Activated gamma-delta T cell treated with Interleukin-2 at 50 U/mL for 16 hours (primary cell): ENCODE data around the gene PAFAH1B2.

Source experiments
- DNase-seq: peaks from one replicate; pipeline ENCODE4 v3.0.0-alpha.2; 2020

Gene PAFAH1B2

DNA sequence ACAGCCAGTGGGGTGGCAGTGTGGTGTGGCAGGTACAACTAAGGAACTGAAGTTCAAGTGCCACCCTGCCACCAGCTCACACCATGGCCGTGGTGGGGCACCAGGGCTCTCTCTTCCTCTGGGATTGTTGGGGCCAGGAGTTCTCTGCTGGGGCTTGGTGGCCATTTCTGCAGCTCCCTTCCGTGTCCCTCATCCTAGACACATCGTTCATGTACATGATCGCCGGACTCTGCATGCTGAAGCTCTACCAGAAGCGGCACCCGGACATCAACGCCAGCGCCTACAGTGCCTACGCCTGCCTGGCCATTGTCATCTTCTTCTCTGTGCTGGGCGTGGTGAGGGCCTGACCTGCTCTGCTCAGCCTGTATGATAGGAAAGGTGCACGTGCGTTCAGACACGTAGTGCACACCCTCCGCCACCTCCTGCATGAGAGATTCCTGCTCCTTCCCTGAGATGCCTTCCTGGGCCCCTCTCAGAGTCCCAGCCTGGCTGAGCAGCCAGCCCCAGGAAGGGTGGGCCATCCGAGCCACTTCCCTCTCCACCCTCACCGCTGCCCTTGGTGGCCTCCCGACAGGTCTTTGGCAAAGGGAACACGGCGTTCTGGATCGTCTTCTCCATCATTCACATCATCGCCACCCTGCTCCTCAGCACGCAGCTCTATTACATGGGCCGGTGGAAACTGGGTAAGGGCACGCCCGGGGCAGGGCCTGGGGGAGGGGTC, 47.8 kb downstream of the PAFAH1B2 start:
- no peak for DNase-seq

DNA sequence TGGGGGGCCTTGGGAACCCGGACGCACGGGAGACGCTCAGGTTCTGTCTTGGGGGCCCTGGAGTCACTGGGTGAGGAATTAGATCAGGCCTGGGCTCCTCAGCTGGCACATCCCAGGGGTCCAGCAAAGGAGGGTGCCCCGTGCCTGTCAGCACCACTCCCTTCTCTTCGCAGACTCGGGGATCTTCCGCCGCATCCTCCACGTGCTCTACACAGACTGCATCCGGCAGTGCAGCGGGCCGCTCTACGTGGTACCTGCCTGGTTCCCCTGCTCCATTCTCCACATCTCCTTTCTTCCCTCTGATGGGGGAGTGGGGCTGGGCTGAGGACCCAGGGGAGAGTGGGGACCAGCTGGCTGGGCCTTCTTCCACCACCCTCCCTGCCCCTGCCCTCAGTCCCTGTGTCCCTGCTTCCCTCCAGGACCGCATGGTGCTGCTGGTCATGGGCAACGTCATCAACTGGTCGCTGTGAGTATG, 48.4 kb downstream of the PAFAH1B2 start:
- no peak for DNase-seq

DNA sequence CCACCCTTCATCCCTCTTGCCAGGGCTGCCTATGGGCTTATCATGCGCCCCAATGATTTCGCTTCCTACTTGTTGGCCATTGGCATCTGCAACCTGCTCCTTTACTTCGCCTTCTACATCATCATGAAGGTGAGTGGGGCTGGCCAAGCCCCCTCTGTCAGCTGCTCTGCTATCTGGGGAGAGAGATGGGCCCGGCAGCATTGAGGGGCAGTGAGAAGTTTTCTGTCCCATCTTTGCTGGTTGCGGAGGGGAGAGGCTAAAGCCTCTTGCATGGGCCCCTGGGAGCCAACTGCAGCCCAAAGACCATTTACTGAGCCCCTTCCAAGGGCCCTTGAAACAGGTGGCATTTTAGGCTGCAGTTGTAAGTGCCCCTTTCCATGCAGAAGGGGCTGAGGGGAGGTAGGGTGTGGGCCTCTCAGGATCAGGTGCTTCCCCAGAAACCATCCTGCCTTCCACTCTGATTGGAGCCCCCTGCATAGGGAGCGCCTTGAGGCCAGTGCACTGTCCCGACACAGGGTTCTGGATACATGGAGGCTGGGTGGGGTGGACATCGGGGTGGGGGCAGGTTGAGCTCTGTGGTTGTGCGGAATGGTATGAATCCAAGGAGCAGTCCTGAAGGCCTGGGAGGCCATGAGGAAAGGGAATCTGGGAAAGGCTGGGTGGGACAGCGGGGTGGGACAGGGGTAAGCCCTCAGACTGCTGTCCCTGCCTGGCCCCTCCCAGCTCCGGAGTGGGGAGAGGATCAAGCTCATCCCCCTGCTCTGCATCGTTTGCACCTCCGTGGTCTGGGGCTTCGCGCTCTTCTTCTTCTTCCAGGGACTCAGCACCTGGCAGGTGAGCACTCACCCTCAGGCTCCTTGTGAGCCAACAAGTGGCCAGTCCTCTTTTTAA, 49.3 kb downstream of the PAFAH1B2 start:
- no peak for DNase-seq

DNA sequence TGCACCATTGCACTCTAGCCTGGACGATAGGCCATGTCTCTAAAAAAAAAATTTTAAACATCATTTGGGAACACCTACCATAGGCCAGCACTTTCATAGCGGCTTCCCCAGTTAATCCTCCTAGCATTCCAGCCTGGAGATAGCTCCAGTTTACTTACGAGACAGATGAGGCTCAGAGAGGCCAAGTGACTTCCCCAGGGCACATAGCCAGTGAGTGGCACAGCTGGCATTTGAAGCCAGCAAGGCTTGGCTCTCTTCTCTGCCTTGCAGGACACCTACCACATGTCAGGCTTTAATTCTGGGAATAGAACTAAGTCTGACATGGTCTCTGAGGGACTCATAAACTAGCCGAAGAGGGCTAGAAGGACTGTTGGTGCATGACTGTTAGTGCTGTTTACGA, 50.2 kb downstream of the PAFAH1B2 start:
- DNase-seq: no peak

DNA sequence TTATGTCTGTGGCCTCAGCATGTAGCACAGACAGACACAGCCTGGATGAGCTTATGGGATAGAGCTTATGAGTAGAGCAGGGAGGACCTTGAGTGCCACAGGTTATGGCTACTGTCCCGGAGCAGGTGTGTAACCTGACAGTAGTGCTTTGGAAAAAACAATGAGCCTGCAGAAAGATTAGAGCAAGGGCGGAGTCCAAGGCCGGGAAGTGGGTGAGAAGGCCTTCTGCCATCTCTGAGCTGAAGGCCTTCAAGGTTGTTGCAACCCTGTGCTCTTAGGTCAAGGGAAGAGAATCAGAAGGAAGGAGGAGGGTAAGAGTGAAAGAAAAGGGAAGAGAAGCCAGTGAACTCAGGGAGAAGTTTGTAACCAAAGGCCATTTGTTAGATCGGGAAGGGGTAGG, 51.2 kb downstream of the PAFAH1B2 start:
- DNase-seq: no peak

DNA sequence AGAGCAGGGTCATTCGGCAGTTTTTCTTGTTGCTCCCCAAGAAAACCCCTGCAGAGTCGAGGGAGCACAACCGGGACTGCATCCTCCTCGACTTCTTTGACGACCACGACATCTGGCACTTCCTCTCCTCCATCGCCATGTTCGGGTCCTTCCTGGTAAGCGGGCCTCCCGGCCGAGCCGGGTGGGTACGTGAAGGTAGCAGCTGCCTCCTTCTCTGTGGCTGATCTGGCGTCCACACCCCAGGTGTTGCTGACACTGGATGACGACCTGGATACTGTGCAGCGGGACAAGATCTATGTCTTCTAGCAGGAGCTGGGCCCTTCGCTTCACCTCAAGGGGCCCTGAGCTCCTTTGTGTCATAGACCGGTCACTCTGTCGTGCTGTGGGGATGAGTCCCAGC, 51.7 kb downstream of the PAFAH1B2 start:
- no peak for DNase-seq

DNA sequence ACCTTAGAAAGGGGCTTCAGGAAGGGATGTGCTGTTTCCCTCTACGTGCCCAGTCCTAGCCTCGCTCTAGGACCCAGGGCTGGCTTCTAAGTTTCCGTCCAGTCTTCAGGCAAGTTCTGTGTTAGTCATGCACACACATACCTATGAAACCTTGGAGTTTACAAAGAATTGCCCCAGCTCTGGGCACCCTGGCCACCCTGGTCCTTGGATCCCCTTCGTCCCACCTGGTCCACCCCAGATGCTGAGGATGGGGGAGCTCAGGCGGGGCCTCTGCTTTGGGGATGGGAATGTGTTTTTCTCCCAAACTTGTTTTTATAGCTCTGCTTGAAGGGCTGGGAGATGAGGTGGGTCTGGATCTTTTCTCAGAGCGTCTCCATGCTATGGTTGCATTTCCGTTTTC, 52.9 kb downstream of the PAFAH1B2 start:
- no peak for DNase-seq

DNA sequence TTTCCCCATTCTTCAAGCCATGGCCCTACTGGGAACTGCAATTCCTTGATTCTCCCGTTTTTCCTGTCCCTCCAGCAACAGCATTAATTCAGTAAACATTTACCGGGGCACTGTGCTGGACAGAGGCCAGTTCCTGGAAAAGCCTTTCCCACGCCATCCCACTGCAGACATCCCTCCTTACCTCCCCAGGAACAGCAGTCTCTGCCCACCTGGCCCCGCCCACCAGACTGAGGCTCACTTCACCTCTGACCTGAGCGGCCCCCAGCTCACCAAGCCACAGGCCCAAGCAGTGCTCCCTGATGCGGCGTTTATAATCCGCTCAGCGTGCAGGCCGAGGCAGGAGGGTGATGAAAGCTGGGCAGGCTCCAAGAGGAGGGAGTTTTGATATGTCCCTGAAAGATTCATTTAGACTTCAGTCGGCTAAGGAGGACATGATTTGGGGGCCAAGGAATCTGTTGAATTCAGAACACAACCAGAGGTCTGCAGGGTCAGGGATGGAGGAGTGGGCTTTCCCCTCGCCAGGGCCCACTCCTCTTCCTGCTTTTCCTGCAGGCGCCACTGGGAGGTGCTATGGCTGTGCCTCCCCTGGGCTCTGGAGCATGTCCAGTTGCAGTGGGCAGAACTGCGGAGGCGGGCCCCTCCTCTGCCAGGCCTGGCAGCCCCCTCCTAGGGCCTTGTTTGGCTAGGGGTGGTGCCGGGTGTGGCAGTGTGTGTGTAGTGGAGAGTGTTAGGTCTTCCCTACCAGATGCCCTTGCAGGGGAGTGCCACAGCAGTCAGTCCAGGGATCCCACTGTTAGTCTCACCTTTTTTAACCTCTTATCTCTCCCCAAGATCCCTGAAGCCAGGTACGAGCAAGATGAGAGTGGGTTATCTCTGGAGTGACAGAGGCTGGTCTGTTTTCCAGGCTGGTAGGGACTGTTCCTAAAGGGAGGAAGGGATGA, 53.7 kb downstream of the PAFAH1B2 start:
- no peak for DNase-seq

DNA sequence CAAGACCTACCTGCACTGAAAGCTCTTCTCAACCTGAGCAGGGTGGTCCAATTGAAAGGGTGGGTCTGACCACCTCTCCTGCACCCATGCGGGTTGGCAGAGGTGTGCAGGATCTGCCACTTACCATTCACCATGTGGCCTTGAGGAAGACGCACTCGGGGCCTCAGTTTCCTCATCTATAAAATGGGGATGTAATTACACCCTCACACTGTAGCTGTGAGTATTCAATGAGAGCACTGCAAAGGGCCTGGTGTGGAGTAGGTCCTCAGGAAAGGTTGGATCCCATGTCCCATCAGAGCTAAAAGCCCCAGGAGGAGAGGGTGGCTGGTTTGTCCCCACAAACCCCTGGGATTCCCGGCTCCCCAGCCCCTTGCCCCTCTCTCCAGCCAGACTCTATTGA, 54.5 kb downstream of the PAFAH1B2 start:
- DNase-seq: no peak

DNA sequence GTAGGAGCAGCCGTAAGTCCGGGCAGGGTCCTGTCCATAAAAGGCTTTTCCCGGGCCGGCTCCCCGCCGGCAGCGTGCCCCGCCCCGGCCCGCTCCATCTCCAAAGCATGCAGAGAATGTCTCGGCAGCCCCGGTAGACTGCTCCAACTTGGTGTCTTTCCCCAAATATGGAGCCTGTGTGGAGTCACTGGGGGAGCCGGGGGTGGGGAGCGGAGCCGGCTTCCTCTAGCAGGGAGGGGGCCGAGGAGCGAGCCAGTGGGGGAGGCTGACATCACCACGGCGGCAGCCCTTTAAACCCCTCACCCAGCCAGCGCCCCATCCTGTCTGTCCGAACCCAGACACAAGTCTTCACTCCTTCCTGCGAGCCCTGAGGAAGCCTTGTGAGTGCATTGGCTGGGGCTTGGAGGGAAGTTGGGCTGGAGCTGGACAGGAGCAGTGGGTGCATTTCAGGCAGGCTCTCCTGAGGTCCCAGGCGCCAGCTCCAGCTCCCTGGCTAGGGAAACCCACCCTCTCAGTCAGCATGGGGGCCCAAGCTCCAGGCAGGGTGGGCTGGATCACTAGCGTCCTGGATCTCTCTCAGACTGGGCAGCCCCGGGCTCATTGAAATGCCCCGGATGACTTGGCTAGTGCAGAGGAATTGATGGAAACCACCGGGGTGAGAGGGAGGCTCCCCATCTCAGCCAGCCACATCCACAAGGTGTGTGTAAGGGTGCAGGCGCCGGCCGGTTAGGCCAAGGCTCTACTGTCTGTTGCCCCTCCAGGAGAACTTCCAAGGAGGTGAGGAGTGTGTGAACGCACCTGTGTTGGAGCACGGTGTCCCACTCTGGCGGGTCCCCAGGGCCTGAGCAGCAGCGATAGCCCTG, 55.2 kb downstream of the PAFAH1B2 start, which contains the start of gene TAGLN:
TAGLN (plus strand) TSS at position 318 of the 863 bp plus-strand sequence. CDS start 3,644 bp downstream, outside the sequence.
- no peak for DNase-seq

DNA sequence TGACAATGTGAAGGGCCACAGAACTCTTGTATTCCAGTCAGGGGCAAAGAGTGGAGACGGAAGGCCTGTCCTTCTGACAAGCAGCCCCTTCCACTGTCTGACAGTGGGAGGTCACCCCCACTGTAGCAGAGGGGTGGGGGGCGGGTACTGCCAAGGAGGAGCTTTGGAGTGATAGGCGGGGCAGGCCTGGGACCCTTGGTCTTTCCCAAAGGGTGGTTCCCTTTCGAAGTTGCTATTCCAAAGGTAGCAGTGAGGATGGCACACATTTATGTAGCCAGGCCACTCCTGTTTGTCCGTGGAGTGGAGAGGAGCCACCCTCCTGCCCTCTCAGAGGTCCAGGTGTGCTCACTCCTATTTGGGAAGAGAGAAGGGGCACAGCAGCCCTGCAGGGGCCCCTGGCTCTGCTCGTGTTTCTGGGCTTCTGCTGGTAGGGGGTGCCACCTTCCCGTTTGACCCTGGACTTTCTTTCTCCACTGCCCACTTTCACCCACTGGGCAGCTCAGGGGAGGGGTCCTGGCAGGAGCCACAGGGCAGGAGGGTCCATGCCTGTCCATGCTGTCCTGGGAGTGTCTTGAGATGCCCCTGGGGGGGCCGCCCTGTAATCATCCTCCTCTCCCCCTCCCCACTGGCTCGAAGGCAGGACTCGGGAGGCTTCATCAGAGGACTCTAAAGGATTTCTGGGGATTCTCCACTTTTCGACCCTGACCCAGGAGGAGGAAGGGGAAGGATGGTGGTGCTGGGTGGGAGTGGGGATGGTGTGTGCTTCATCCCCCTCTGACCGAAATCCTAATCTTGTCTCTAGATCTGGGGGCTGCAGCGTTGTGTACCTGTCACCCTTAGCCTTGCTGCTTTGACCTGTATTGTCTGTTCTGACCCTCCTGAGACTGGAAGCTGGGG, 56.1 kb downstream of the PAFAH1B2 start:
- no peak for DNase-seq

DNA sequence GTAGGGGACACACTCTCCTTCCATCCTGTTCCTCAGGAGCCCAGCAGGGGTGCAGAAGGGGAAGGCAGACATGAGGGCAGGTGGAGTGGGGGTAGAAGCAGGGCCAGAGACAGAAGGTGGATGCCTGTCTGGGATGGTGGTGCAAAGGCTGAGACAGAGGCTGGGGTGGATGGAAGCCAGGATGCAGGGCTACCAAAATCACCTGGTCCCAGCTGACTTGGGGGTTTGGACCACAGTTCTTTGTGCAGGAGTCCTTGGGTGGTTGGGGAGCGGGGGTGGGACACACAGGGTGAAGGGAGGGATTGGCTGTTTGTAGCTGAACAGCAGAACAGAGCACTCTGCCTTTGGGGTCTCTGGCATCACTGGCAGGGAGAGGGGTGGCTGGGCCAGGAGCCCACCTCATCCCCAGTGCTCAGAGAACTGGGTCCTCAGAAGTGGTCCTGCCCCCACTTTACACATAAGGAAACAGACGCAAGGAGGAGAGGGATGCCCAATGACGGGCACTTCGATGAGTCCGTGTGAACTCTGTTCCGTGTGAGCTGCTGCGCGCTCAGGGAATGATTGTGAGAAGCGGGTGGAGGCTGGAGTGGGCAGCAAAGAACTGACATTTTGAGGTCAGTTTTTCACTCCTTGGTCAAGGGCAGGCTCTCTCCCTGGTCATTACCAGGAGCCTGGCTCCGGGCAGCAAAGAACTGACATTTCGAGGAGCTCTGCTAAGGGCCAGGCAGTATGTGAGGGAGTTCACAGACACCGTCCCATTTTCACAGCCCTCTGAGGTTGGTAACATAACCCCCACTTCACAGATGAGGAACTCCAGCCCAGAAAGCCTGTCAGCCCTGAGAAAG, 56.9 kb downstream of the PAFAH1B2 start:
- no peak for DNase-seq

DNA sequence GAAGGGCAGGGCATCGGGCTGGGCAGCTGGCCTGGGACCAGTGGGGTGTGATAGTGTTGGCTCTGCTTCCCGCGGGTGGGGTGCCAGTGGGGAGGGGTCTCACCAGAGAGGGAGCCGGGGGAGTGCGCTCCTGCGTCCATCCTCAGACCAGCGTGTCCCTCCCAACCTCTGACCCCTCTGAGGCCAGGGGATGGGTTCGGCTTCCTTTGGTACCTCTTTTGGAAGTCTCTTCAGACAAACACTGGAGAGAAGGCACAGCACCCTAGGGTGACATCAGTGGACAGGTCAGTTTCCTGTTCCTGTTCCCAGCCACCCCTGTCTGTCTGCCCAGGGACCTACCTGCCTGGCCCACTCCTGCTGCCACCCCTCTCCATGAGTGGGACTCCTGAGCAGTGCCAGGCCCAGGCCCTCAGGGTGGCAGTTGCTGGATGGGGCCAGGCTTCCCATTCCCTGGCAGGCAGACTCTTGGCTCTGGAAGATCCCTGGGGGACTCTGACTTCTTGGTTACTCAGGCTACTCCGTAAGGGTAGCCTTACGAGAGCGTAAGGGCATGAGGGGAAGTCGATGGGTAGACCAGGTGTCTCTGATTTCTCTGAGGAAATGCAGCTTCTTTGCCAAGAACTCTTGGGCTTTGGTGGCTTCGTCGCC, 57.7 kb downstream of the PAFAH1B2 start:
- DNase-seq: no peak

DNA sequence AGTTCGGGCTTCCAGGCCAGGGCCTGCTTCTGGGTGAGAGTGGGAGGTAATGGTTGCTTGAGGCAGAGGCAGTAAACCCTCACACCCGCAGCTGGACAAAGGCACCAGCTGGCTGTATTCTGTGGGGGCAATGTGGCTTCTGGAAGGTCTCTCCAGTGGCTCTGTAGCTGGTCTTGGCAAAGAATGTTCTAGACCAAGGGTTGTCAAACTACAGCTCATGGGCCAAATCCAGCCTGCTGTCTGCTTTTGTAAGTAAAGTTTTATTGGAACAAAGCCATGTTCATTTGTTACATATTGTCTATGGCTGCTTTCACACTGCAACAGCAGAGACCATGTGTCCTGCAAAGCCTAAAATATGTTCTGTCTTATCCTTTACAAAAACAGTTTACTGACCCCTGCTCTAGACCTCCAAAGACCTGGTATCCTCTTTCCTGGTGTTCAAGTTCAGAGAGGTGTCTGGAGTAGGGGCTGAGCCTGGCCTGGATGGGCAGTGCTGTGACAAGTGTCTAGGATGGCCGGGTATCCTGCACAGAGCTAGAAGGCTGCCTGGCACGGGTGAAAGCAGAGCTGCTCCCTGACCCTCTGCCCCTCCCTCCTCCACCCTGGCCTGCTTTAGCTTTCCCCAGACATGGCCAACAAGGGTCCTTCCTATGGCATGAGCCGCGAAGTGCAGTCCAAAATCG, 58.4 kb downstream of the PAFAH1B2 start:
- no peak for DNase-seq

DNA sequence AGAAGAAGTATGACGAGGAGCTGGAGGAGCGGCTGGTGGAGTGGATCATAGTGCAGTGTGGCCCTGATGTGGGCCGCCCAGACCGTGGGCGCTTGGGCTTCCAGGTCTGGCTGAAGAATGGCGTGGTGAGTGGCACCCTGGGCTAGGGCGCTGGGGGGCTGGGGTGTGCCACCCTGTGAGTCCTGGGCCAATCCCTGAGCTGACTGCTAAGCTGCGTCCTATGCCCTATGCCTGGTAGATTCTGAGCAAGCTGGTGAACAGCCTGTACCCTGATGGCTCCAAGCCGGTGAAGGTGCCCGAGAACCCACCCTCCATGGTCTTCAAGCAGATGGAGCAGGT, 59.0 kb downstream of the PAFAH1B2 start:
- no peak for DNase-seq

DNA sequence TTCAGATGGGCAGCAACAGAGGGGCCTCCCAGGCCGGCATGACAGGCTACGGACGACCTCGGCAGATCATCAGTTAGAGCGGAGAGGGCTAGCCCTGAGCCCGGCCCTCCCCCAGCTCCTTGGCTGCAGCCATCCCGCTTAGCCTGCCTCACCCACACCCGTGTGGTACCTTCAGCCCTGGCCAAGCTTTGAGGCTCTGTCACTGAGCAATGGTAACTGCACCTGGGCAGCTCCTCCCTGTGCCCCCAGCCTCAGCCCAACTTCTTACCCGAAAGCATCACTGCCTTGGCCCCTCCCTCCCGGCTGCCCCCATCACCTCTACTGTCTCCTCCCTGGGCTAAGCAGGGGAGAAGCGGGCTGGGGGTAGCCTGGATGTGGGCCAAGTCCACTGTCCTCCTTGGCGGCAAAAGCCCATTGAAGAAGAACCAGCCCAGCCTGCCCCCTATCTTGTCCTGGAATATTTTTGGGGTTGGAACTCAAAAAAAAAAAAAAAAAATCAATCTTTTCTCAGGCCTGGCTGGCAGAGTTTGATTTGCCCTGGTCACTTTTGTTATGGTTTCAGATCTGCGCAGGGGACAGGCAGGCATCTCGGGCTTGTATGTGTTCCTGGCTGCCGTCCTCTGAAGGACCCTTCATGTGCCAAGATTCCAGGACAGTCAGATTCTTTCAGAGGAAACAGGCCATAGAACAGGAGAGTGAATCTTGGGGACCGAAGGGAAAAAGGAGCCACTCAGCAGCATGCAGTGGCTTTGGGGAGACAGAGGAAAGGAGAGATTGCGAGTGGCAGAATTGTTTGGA, 60.4 kb downstream of the PAFAH1B2 start:
- DNase-seq: no peak

DNA sequence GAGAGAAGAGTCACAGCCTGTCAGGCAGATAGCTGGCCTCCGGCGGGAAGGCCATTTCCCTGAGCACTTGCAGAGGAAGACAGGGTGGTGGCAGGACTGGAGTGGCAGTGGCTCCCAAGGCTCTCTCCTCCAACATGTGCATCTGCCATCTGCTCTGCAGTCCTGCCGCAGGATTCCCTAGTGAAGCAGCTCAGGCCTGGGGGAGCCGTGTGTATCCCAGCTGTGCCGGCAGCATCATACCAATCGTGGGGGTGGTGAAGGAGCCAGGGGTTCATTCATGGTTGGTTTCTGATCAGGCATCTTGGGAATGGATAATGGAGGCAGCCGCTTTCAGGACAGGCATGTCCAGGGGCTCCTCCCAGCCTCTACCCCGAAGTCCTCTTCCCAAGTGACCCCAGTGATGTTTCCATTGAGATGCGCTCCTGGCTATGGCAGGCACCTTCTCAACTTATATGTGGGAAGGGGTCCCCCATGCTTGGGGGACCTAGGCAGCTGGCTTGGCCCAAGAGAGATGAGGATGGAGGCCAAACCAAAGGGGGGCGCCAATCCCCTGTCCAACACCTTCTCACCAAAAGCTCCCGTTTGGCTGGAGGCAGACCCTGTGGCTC, 61.2 kb downstream of the PAFAH1B2 start:
- DNase-seq: no peak
